T-helper 22 cell (primary cell): ENCODE data around the gene ACACB.

ENCODE experiments used
- DNase-seq: peaks from one replicate; pipeline ENCODE4 v3.0.0-alpha.2; 2020; ENCODE audit warnings: low read depth

ACACB gene

DNA sequence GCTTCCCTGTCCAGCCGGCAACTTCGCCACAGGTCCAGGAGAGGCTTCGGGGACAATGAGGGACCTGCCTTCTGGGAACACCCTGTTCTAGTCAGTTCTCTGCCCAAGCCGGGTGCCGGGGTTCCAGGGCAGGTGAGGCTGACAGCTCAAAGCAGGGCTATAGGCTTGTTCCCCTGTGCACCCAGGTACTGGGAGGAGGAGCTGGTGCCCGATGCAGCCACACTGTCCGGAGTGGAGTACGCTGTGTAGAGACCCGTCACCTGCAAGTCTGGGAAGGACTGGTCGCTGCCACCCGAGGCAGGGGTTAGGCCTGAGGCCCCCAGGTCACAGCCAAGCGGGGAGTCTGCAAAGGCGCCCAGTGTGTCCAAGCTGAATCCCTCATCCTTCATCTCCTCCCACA lies 163.1 kb downstream of the ACACB start:
- DNase-seq = no peak

GRCh38 chr12:109281452-109281851 lies 165.1 kb downstream of the ACACB start:
- DNase-seq = no peak

- no peak for DNase-seq
Measured at GRCh38 chr12:109284392-109284791, 168.0 kb downstream of the ACACB start.

- DNase-seq = no peak
Measured at GRCh38 chr12:109286252-109286651, 169.9 kb downstream of the ACACB start.

- no peak for DNase-seq
Measured at GRCh38 chr12:109286652-109287051, 170.3 kb downstream of the ACACB start.

DNA sequence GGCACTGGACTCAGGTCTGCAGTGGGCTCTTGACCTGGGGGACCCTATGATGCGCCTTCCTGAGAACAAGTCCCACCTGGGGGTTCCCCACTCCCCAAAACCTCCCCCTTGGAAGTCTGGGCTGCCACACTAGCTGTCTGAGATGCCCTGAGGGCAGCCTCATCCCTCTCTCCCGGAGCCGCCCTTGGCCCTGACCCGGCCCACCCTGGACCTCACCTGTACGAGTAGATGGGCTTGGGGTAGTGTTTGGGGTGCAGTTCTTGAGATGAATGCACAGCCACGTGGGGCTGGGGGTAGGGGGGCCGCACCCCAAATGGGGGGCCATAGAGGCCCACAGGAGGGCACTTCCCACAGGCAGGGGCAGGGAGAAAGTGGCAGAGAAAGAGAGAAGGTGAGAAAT lies 170.8 kb downstream of the ACACB start:
- DNase-seq = no peak

DNA sequence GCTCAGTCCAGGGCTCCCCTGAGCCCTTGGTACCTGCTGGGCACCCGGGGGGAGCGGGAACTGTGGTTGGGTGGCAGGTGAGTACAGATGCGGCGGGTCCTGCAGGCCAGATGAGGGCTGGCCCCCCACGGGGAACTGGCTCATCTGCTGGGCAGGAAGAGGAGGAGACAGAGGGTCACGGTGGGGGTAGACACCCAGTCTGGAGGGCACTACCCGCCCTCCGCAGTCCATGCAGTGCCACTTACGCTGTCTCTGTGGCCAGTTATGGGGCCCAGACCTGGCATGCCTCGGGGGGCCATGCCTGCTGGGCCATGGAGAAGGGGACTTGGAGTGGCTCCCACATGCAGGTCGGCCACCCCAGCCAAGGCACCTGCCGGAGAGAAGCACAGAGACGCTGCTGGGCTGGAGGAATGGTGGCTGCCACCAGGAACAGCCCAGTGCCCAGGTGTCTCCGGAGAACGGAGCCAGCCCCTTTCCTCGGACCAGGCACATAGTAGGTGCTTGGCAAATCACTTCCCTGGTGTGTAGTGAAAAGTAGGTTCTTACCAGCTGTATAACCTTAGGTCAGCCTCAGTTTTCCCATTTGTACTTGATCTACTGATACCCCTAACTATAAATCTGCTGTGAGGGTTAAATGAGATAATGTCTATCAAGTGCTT lies 171.6 kb downstream of the ACACB start:
- no peak for DNase-seq

DNA sequence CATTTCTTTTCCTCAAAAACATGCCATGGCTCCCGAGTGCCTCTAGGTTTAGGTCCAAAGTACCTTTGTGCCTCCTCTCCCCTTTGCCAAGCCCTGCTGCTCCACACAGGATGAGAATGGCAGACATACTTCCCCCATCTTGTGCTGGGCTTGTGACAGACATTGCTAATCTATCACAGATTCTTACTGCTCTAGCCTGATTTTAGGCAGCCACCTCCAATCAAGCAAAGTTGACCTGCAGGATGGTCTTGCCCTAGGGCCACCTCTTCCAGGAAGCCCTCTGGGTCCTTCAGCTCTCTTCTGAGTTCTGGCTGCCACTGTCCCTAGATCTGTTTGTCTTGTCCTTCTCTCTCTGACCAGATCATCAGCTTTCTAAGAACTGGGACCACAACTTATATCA lies 172.2 kb downstream of the ACACB start:
- DNase-seq = no peak

DNA sequence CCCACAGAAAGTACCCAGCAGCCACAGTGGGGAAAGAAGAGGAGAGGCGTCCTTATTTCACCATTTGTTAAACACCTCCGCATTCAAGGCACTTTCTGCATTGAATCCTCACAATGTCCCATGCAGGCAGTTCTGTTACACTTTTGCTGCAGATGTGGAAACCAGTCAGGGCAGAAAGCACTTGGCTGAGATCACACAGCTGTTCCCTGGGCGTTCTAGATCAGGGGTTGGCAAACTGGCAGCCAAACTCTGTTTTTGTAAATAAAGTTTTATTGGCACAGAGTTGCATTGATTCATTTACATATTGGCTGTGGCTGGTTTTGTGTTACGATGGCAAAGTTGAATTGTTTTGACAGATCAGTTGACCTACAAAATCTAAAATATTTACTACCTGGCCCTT lies 172.6 kb downstream of the ACACB start:
- no peak for DNase-seq

DNA sequence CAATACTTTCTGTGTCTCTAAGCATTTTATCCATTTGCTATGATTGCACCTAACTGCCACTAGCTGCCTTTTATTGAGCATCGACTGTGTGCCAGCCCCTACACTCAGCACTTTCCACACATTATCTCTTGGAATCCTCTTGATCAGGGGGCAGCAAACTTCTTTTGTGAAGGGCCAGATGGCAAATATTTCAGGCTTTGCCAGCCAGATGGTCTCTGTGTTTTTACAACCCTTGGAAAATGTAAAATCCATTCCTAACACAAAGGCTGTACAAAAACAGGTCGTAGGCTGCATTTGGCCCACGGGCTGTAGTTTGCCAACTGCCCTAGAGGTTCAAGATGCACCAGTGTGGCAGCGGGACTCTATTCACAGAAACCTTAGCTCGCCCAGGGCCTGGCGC lies 173.2 kb downstream of the ACACB start:
- DNase-seq = no peak

DNA sequence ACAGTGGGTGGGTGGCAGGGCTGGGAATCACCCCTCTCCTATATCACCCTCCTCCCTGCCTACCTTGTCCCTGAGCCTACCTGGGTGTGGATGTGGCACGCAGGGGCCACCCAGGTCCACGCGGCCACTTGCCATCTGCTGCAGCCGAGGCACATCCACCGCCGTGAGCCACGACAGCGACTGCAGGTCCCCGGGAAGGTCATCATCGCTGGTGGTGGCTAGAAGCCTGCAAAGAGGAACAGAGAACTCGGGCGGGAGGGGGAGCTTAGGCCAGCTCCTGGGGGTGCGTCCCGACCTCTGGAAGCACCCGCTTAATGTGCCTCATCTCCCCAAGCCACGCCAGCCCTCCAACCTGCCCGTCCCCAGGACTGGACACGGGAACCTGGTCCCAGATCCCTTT lies 173.7 kb downstream of the ACACB start:
- DNase-seq = no peak

GRCh38 chr12:109291117-109291516 lies 174.7 kb downstream of the ACACB start:
- DNase-seq = no peak

DNA sequence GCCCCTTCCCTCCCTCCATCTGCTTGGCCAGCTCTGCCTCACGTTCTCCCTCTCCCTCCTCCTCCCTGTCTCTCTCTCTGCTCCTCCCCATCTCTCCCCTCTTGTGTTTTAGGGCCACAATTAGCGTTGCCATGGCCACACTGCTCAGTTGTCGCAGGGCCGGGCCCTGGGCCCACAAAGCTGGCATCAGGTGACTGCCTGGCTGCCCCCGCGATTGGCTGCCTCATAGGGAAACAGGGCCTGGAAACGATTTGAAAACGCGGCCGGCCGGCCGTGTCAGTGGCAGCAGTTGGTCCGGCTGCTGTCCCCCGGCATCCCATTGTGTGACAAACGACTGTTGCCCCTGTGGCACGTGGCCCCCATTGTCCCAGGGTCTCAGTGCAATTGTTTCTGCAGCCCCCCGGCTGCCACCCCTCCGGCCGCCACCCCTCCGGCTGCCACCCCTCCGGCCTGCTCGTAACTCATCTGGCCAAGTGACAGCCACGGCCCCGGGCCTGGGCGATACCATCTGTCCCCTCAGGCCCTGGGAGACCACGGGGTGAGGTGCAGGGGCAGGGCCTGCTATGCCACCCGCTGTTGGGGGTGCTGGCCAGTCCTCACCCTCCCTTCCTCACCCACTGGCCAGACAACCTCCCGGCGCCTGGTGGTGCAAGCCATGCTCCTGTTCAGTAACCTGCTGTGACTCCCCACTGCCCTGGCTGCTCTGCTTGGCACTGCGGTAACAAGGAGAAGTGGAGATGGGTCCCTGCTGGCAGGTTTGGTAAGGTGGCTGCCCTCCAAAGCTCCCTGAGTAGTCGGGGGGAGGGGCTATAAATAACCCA lies 175.3 kb downstream of the ACACB start:
- no peak for DNase-seq

DNA sequence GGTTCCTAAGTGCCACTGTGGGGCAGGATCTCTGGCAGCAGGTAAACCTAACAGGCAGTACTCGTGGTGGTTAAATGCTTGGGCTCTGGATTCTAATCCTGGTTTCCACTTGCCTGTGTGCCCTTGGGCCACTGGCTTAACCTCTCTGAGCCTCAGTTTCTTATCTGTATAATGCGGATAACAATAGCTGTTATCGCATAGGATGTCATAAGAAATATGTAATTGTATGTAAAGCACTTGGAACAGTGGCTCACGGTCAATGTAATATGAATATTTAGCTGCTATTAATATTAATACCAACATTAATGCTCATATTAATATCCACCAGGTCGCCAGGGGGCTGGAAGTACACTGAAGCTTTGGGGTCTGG lies 175.9 kb downstream of the ACACB start:
- DNase-seq = no peak

- no peak for DNase-seq
Measured at GRCh38 chr12:109293106-109293505, 176.7 kb downstream of the ACACB start.

GRCh38 chr12:109294286-109294796 lies 178.0 kb downstream of the ACACB start:
- DNase-seq = no peak

DNA sequence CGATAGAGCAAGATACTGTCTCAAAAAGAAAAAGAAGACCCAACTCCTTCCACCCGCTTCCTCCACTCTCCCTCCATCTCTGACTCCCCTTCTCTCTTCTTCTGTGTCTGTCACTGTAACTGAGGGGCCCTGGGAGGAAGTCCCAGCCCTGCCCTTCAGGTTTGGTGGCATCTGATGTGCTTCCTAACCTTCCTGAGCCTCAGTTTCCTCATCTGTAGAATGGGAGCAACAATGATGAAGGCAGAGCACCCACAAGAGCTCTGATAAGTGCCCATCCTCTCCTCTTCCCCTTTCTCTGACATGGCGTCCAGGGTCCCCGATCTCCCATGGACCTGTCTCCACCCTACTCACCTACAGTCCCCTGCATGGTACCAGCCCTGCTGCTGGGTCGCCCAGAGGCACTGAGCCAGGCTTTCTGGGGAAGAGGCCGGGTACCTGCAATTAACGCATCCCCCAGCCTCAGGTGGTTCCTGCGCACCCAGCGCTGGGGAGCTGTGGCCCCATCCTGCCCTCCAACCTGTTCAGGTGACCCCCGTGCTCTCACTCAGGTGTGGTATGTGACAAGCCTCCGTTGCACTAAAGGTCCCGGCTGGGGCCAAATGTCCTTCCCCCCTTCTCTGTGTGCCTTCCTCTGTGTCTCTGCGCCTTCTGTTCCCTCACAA lies 179.5 kb downstream of the ACACB start:
- DNase-seq = no peak

- no peak for DNase-seq
Measured at GRCh38 chr12:109296431-109296830, 180.0 kb downstream of the ACACB start.

GRCh38 chr12:109299849-109300248 lies 183.5 kb downstream of the ACACB start:
- no peak for DNase-seq

GRCh38 chr12:109301643-109302168 lies 185.3 kb downstream of the ACACB start:
- no peak for DNase-seq

- no peak for DNase-seq
Measured at GRCh38 chr12:109302358-109302757, 186.0 kb downstream of the ACACB start.

- DNase-seq = no peak
Measured at GRCh38 chr12:109302770-109303169, 186.4 kb downstream of the ACACB start.

DNA sequence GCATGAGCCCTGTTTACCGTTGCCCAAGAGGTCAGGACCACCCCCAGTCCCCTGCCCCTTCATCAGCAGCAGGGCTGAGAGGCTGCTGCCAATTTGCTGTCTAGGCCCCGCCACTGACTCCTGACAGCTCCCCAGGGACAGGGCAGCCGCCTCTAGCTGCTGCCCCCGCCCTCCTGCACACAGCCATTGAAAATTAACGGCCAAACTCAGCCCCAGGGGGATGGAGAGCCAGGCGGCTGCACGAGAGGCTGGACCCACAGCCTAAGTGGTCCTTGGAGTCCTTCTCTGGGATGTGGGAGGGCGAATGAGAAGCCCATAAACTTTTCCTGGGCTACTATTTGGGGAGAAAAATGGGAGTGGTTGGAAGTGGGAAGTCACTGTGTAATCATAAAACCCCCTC lies 188.1 kb downstream of the ACACB start:
- no peak for DNase-seq
